Heart left ventricle (tissue), 13 donors: Measurements from ENCODE around the gene ZNF511.

Source experiments
- POLR2A ChIP-seq, 2 donors: fragments of 450-650 bp; IDR thresholded peaks; one replicate each; pipeline ENCODE4 v1.6.1; 2017; ENCODE audit warnings: antibody characterized with exemption in 2 of 2, mild to moderate bottlenecking in 2 of 2, moderate library complexity in 2 of 2
- TF ChIP-seq, protein P1 (sequence below), 12 donors: fragments of 200-600 bp; sonication (generic) in 4 of 12; IDR thresholded peaks; one replicate each; pipeline versions ENCODE4 v1.5.0 to v1.8.0; 2018 to 2022; ENCODE audit warnings: antibody characterized with exemption in 12 of 12, mild to moderate bottlenecking in 5 of 12
- donor health status: ischemic (EF 13 %, LVEDD 7.1; RV severe dilation, severe dysfunction).
- donor health status: DM: no; HTN: yes; CAD: no.
- donor health status: DM: no; HTN: no; CAD: no.
- donor health status: ischemic (EF 25% LVEDD 6.9; RV normal size, moderate dysfunction).
- donor health status: ischemic (EF 25% LVEDD 5.7; RV mildly dilated, moderate dysfunction).
- donor health status: ischemic (EF 35%, LVEDD 5.7; RV mildly dilated, moderate dysfunction).
- donor health status: nonischemic (EF 11% LVEDD 7.7; RV severe dilation, severe dysfunction).
- donor health status: DM: yes; HTN: yes; CAD: no.
- donor health status: PGD.
- donor health status: ischemic (EF 29% LVEDD 5.4; RV normal size, mild dysfunction).
- donor health status: nonischemic (EF 23%, LVEDD 6.1; RV moderate dilation, normal function).

DNA sequence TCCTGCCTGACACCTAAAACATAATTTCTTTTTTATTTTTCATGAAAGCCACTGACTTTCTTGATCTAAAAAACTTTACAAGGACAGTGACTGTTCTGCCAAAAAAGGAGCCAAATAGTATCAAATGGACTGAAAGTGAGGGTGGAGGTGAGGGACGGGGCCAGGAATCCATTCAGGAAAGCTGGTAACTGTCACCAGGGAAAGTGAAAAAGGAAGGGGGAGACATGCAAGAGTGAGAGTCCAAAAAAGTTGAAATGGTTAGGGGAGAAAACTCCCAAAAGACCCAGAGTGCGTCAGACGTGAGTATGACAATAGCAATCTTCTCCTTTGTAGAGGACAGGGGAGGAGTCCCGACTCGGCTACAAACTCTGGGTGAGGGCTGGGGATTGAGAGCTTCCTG is 35.5 kb downstream of the ZNF511 start:
- TF ChIP-seq, protein P1, sequence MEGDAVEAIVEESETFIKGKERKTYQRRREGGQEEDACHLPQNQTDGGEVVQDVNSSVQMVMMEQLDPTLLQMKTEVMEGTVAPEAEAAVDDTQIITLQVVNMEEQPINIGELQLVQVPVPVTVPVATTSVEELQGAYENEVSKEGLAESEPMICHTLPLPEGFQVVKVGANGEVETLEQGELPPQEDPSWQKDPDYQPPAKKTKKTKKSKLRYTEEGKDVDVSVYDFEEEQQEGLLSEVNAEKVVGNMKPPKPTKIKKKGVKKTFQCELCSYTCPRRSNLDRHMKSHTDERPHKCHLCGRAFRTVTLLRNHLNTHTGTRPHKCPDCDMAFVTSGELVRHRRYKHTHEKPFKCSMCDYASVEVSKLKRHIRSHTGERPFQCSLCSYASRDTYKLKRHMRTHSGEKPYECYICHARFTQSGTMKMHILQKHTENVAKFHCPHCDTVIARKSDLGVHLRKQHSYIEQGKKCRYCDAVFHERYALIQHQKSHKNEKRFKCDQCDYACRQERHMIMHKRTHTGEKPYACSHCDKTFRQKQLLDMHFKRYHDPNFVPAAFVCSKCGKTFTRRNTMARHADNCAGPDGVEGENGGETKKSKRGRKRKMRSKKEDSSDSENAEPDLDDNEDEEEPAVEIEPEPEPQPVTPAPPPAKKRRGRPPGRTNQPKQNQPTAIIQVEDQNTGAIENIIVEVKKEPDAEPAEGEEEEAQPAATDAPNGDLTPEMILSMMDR (IDR thresholded peaks at IDR 0.05), result no peak
- TF ChIP-seq POLR2A (IDR thresholded peaks at IDR 0.05), result no peak
